Large intestine (tissue), 3 donors: ENCODE data around the gene MAPK12. TPM values are rescaled to one million over a fixed set of nuclear protein-coding genes. Genes with fewer than 3 reads are reported as not detected.

Experiments used
- DNase-seq, 2 donors: peaks; one replicate each; pipeline versions ENCODE4 v3.0.0 to v3.0.0-alpha.2; 2013
- H3K27ac ChIP-seq: one replicate; pipeline ENCODE4 v1.5.1; 2013; ENCODE audit warnings: low read length
- H3K27me3 ChIP-seq: 2 replicates; pipeline ENCODE4 v1.6.1; 2013; ENCODE audit warnings: low read length; ENCODE audit not compliant: control insufficient read depth, insufficient read depth
- H3K36me3 ChIP-seq: 2 replicates; pipeline ENCODE4 v1.6.1; 2013; ENCODE audit warnings: low read length; ENCODE audit not compliant: control insufficient read depth, insufficient read depth
- H3K4me1 ChIP-seq: one replicate; pipeline ENCODE4 v1.6.1; 2013; ENCODE audit warnings: low read length; ENCODE audit not compliant: control insufficient read depth, insufficient read depth
- H3K4me3 ChIP-seq: one replicate; pipeline ENCODE4 v1.5.1; 2013; ENCODE audit warnings: low read length
- H3K9me3 ChIP-seq: one replicate; pipeline ENCODE4 v1.6.1; 2013; ENCODE audit warnings: mild to moderate bottlenecking, low read depth, low read length, moderate library complexity; ENCODE audit not compliant: control insufficient read depth
- WGBS: methylation state at CpG from one replicate; pipeline ENCODE4 v1.1.5; 2013; ENCODE audit warnings: low lambda C conversion rate; ENCODE audit not compliant: insufficient coverage; 5-methylcytosine and 5-hydroxymethylcytosine counted together
- polyA plus RNA-seq: library from polyadenylated mRNA; unstranded; fragments of 120-200 nt; gene quantifications from one replicate; pipeline ENCODE4 v1.2.1, GENCODE V29; 2013

MAPK12 gene
- polyA plus RNA-seq, 1 donor, result 7.6 TPM

DNA sequence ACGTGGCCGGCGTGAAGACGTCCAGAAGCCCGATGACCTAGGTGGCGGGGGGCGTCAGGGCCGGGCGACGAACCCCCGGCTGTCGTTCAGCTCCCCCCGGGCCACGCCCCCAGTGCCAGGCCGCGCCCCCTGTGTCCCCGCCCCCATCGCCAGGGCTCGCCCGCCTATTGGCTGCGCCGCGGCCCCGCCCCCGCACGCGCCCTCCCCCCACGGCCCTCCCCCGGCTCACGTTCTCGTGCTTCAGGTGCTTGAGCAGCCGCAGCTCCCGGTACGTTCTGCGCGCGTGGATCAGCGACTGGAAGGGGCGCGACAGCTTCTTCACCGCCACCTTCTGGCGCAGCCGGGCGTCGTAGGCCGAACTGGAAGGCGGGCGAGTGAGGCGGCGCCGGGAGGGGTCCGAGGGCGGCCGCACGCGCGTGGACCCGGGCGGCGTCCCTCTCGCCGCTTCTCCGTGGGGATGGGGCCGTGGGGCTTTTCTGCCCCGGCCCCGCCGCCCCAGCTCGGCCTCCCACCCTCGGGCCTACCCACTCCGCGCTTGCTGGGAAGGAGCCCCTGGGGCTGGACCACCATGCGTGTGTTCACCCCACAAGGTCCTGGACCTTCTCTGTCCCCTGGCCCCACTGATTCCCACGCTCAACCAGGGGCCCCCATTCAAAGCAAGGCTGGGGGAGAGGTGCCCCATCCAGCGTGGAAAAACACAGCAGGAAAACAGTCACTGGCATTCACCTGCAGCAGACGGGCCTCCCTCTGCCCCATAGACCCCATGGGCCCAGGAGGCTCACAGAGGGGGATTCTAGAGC, 6.3 kb upstream of the MAPK12 start:
- H3K9me3 ChIP-seq, result peaks cover 8% of the 10 kb centered on the region
- no peak overlapping the region for H3K27ac ChIP-seq
- H3K36me3 ChIP-seq, result no peaks in the 10 kb centered on the region
- H3K27me3 ChIP-seq, result peaks cover 70% of the 10 kb centered on the region
- H3K4me1 ChIP-seq, result peaks cover 24% of the 10 kb centered on the region
- peak overlapping the region; percentile 6 for H3K4me3 ChIP-seq
- no CpG with 5 or more reads among the region's 75 CpGs for WGBS
- DNase-seq, result peak in 1 of 2 donors; percentile 58

DNA sequence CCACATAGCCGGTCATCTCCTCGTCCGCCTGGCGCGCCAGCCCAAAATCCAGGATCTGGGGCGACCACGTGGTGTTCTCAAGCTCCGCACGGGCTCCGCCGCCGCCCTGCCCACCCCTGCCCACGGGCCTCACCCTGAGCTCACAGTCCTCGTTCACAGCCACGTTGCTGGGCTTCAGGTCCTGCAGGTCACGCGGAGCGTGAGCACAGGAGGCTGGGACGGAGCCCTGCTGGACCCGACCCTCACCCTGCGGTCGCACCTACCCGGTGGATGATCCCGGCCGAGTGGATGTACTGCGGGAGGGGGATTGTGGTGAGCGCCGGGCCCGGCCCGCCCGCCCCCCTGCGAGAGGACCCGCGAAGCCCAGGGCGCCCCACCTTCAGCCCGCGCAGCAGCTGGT, 5.5 kb upstream of the MAPK12 start:
- DNase-seq, result no peak
- H3K4me3 ChIP-seq, result no peak overlapping the region
- H3K27me3 ChIP-seq, result peaks cover 76% of the 10 kb centered on the region
- no peak overlapping the region for H3K27ac ChIP-seq
- WGBS, result no CpG with 5 or more reads among the region's 37 CpGs
- peaks cover 23% of the 10 kb centered on the region for H3K4me1 ChIP-seq
- no peaks in the 10 kb centered on the region for H3K36me3 ChIP-seq
- peaks cover 8% of the 10 kb centered on the region for H3K9me3 ChIP-seq

DNA sequence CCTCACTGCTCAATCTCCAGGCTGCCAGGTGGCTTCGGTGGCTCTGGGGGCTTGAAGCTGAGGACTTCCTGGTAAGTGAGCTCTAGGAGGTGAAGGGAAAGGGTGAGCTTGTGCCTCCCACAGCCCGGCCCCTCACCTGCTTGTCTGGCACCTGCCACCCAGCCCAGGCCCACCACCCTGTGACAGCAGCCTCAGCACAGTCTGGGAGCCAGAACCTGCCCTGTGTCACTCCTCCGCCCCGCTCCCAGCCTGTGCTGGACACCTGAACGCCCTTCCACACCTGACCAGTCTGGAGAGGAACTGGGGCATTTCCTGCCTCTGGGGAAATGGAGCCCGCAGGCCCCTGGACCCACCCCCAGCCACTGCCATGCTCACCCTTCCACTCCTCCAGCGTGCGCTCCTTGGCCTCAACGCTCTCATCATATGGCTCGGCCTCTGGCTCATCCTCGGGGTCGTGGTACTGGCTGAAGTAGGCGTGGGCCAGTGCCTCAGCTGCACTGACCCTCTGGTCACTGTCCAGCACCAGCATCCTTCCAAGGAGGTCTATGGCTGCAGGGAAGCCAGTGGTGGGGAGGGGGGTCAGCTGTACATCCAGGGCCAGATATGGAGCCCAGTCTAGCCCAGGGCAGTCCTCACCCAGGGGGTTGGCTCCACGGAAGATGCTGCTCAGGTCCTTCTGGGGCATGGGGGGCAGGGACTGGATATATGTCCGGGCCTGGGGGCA, 3.6 kb upstream of the MAPK12 start:
- Histone ChIP-seq H3K9me3 (peaks cover 8% of the 10 kb centered on the region), H3K4me1 (peaks cover 9% of the 10 kb centered on the region), H3K36me3 (no peaks in the 10 kb centered on the region), H3K4me3 (no peak overlapping the region), H3K27ac (no peak overlapping the region), H3K27me3 (peaks cover 74% of the 10 kb centered on the region)
- no CpG with 5 or more reads among the region's 15 CpGs for WGBS
- no peak for DNase-seq

DNA sequence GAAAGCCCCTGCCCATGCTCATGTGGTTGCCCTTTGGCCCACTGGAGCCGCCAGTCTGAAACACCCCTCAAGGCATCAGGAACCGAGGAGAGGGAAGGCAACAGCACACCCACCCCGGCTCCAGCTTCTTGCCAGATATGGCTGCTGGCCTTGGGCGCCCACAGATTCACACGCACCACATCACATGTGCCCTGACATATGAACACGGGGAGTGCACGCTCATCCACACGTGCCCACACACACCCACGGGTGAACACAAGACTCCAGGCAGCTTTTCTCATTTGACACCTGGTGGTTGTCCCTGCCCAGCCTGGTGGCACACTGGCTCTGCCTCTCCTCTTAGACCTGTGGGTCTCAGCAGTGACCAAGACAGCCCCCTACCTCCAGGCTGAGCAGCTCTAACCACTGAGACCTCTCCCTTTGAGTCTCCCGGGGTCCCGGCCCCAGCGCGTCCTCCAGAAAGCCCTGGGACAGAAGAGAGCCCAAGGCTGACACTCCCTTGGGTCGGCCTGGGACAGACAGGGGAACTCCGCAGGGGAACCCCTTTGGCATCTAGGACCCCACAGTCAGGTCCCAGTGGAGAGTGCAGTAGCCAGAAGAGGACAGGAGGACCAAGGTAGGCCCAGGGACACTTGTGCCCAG, 2.7 kb upstream of the MAPK12 start:
- WGBS, result no CpG with 5 or more reads among the region's 15 CpGs
- Histone ChIP-seq H3K4me3 (no peak overlapping the region), H3K9me3 (peaks cover 8% of the 10 kb centered on the region), H3K27me3 (peaks cover 69% of the 10 kb centered on the region), H3K4me1 (peaks cover 4% of the 10 kb centered on the region), H3K27ac (no peak overlapping the region), H3K36me3 (no peaks in the 10 kb centered on the region)
- DNase-seq, result no peak

DNA sequence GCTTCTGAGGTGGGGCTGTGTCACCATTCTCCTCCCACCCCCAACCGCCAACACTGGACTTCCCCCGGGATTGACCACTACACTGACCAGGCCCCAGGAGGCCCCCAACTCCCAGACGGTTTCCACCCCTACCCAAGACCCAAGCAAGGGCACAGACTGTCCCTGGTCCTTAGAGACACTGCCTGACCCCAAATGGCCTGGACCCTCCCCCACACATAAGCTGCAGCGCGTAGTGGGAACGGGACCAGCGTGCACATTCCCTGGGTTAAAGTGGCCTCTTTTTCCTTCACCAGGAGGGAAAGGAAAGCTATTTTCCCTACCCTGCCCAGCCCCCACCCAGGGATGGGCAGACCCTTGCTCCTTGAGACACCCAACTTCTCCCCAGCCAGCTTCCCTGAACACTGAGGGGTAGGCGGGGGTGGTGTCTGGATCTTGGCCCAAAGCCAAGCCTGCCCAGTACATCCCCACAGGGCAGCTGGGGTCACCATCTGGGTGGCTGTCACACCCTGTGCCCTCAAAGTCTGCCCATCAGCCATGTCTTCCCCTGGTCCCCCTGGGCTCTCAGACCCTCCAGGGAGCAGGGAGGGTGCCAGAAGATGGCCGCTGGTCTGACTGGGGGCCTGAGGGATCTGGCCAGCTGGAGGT, 1.6 kb upstream of the MAPK12 start:
- no peak for DNase-seq
- WGBS, result no CpG with 5 or more reads among the region's 9 CpGs
- Histone ChIP-seq H3K4me1 (peaks cover 4% of the 10 kb centered on the region), H3K4me3 (no peak overlapping the region), H3K27me3 (peaks cover 59% of the 10 kb centered on the region), H3K36me3 (no peaks in the 10 kb centered on the region), H3K27ac (no peak overlapping the region), H3K9me3 (peaks cover 8% of the 10 kb centered on the region)

DNA sequence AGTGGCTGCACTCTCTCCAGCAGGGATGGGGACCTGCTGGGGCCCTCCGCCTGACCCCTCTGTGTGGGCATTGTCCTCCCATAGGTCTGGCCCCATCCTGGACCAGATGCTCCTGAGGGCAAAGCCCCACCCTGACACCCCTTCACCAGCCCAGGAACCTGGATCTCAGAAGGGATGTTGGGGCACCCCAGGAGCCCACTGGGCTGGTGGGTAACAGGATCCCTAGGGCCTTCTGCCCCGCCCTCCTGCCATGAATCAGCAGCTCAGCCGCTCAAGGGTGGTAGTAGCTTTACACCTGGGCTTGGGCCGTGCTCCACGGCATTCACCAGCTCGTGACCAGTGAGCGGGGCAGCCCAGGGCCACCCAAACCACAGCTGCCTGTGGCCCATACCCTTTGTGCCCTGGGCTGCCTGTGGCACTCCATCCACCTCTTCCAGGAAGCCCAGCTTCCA, 1.0 kb upstream of the MAPK12 start:
- peaks cover 56% of the 10 kb centered on the region for H3K27me3 ChIP-seq
- no peak overlapping the region for H3K27ac ChIP-seq
- H3K4me3 ChIP-seq, result no peak overlapping the region
- DNase-seq, result no peak
- H3K36me3 ChIP-seq, result no peaks in the 10 kb centered on the region
- H3K4me1 ChIP-seq, result peaks cover 2% of the 10 kb centered on the region
- WGBS, result no CpG with 5 or more reads among the region's 7 CpGs
- H3K9me3 ChIP-seq, result peaks cover 8% of the 10 kb centered on the region

DNA sequence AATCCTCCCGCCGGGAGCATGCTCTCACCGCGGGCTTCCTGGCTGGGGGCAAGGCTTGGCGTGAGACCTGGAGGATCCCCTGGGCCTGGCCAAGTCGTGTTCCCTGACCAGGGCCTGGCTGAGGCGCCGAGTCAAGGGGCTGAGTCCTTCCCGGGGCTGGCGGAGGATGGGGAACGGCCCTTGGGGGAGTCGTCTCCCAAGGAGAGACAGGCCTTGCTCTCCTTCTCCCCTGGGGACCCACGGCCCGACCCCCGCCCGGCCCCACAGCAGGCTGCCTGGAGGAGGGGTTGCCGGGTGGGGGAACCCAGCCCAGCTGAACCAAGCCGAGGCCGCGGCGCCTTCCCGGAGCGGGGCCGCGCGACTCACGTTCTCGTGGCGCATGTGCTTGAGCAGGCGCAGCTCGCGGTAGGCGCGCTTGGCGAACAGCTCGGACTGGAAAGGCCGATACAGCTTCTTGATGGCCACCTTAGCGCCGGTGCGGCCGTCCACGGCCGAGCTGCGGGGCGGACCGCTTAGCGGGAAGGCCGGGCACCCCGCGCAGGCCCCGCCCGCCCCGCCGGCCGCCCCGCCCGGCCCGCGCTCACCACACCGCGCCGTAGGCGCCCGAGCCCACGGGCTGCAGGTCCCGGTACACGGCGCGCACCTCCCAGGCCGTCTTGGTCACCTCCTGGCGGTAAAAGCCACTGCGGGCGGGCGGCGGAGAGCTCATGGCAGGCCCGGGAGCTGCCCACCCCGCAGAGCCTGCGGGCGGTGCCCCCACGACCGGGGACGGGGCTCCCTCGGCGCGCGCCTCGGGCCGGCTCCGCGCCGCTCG, 475 bp downstream of the MAPK12 start:
- H3K4me3 ChIP-seq, result peak overlapping the region; percentile 21
- H3K36me3 ChIP-seq, result no peaks in the 10 kb centered on the region
- H3K4me1 ChIP-seq, result peaks cover 2% of the 10 kb centered on the region
- no peaks in the 10 kb centered on the region for H3K9me3 ChIP-seq
- whole genome bisulfite sequencing, result no CpG with 5 or more reads among the region's 92 CpGs
- no peak overlapping the region for H3K27ac ChIP-seq
- peak in 1 of 2 donors; percentile 48 for DNase-seq
- peaks cover 41% of the 10 kb centered on the region for H3K27me3 ChIP-seq

DNA sequence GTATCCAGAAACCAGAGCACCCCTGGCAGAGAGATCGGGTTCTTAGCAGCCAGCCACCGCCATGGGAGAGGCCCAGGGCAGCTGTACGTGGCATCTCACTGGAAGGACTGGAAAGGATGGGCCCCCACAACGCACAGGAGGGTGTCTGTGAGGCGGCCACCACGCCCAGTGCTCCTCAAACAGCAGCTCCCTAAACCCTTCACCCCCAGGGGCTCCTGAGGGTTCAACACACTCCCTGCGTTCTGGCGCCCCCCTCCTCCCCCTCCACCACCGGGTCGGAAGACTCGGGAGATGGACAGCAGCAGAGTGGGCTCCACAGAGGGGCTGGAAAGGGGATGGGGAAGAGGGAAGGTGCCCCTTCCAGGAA, 1.1 kb downstream of the MAPK12 start:
- Histone ChIP-seq H3K9me3 (no peaks in the 10 kb centered on the region), H3K27me3 (peaks cover 39% of the 10 kb centered on the region), H3K27ac (no peak overlapping the region), H3K36me3 (no peaks in the 10 kb centered on the region), H3K4me1 (peaks cover 2% of the 10 kb centered on the region), H3K4me3 (peak overlapping the region; percentile 21)
- no peak for DNase-seq
- no CpG with 5 or more reads among the region's 11 CpGs for WGBS

DNA sequence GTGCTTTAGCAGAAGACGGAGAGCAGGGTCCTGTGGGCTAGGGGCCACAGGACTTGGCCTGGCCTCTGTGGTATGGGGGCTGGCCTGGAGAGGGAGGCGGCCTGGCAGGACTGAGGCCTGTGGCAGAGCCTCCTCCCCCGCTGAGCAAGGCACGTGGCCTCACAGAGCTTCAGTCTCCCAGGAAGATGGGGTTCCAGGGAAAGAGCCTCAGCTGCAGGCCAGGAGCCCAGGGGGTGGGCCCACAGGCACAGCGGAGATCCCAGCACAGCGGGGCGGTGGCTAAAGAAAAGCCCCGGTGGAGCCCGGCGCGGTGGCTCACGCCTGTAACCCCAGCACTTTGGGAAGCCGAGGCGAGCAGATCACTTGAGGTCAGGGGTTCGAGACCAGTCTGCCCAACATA, 2.2 kb downstream of the MAPK12 start:
- no peaks in the 10 kb centered on the region for H3K36me3 ChIP-seq
- no CpG with 5 or more reads among the region's 15 CpGs for WGBS
- H3K4me1 ChIP-seq, result peaks cover 2% of the 10 kb centered on the region
- DNase-seq, result no peak
- H3K4me3 ChIP-seq, result no peak overlapping the region
- no peaks in the 10 kb centered on the region for H3K9me3 ChIP-seq
- H3K27ac ChIP-seq, result no peak overlapping the region
- H3K27me3 ChIP-seq, result peaks cover 30% of the 10 kb centered on the region
